Right kidney (tissue), 9 donors: ENCODE measurements around the gene LTBP1.
"Not testable (repeated sequence)": the region's sequence is repeated elsewhere in the genome, so short reads cannot be mapped to it uniquely, and the experiment has no call there.

ENCODE experiments used
- DNase-seq: peaks from one replicate; pipeline ENCODE4 v3.0.0-alpha.2; 2016
- long read RNA-seq, 8 donors: transcript quantifications; one replicate each; lab custom pipeline, GENCODE V29; 2026

The LTBP1 gene
- long read RNA-seq, donor 1, full-length matches to known transcripts: 2 of 14 reads
- long read RNA-seq, donor 1, partial matches to known transcripts: 12 of 14 reads
- long read RNA-seq, donor 1, other reads (novel, unspliced or antisense): 0 of 14 reads
- long read RNA-seq, donor 2, partial matches to known transcripts: 5 of 5 reads
- long read RNA-seq, donor 2, other reads (novel, unspliced or antisense): 0 of 5 reads
- long read RNA-seq, donor 3, partial matches to known transcripts: 5 of 5 reads
- long read RNA-seq, donor 3, other reads (novel, unspliced or antisense): 0 of 5 reads
- long read RNA-seq, donor 4, partial matches to known transcripts: 12 of 12 reads
- long read RNA-seq, donor 4, other reads (novel, unspliced or antisense): 0 of 12 reads
- long read RNA-seq, donor 5, full-length matches to known transcripts: 1 of 16 reads
- long read RNA-seq, donor 5, partial matches to known transcripts: 15 of 16 reads
- long read RNA-seq, donor 5, other reads (novel, unspliced or antisense): 0 of 16 reads
- long read RNA-seq, donor 6, partial matches to known transcripts: 25 of 25 reads
- long read RNA-seq, donor 6, other reads (novel, unspliced or antisense): 0 of 25 reads
- long read RNA-seq, donor 7, partial matches to known transcripts: 57 of 57 reads
- long read RNA-seq, donor 7, other reads (novel, unspliced or antisense): 0 of 57 reads
- long read RNA-seq, donor 8, full-length matches to known transcripts: 1 of 18 reads
- long read RNA-seq, donor 8, partial matches to known transcripts: 17 of 18 reads
- long read RNA-seq, donor 8, other reads (novel, unspliced or antisense): 0 of 18 reads

GRCh38 chr2:32946314-32947075 is at the start of gene LTBP1:
Gene LTBP1 (plus strand): TSS chr2:32946953. CDS start chr2:32947325, 372 bp downstream.
- DNase-seq: peak; percentile 90

GRCh38 chr2:32900246-32900973 is 46.3 kb upstream of the LTBP1 start:
- no peak for DNase-seq

GRCh38 chr2:32901313-32901712 is 45.4 kb upstream of the LTBP1 start:
- DNase-seq: no peak

- DNase-seq: no peak
These were observed 44.6 kb upstream of the LTBP1 start for GRCh38 chr2:32902174-32902573.

GRCh38 chr2:32902986-32903385 is 43.8 kb upstream of the LTBP1 start:
- no peak for DNase-seq

GRCh38 chr2:32904074-32904473 is 42.7 kb upstream of the LTBP1 start:
- no peak for DNase-seq

GRCh38 chr2:32904751-32905150 is 42.0 kb upstream of the LTBP1 start:
- DNase-seq: no peak

- no peak for DNase-seq
These were observed 41.5 kb upstream of the LTBP1 start for GRCh38 chr2:32905270-32905669.

- no peak for DNase-seq
These were observed 35.7 kb upstream of the LTBP1 start for GRCh38 chr2:32910883-32911598.

- no peak for DNase-seq
These were observed 31.1 kb upstream of the LTBP1 start for GRCh38 chr2:32915694-32916093.

GRCh38 chr2:32918774-32919173 is 28.0 kb upstream of the LTBP1 start:
- no peak for DNase-seq

GRCh38 chr2:32919901-32920300 is 26.9 kb upstream of the LTBP1 start:
- DNase-seq: not testable (repeated sequence)

GRCh38 chr2:32921486-32921885 is 25.3 kb upstream of the LTBP1 start:
- DNase-seq: not testable (repeated sequence)

- no peak for DNase-seq
These were observed 24.3 kb upstream of the LTBP1 start for GRCh38 chr2:32922501-32922900.

- no peak for DNase-seq
These were observed 23.6 kb upstream of the LTBP1 start for GRCh38 chr2:32923109-32923508.

- no peak for DNase-seq
These were observed 21.4 kb upstream of the LTBP1 start for GRCh38 chr2:32925283-32925815.

GRCh38 chr2:32925976-32926707 is 20.6 kb upstream of the LTBP1 start:
- no peak for DNase-seq

- no peak for DNase-seq
These were observed 20.1 kb upstream of the LTBP1 start for GRCh38 chr2:32926708-32927084.

GRCh38 chr2:32930436-32930835 is 16.3 kb upstream of the LTBP1 start:
- no peak for DNase-seq

GRCh38 chr2:32931519-32931918 is 15.2 kb upstream of the LTBP1 start:
- DNase-seq: no peak
